ENCODE measurements around the gene GLIPR1L2.

- TF ChIP-seq CTCF (IDR thresholded peaks at IDR 0.05; ENCODE audit: insufficient read depth, low read length, poor library complexity, severe bottlenecking) (no peak), EZH2phosphoT487 (conservative IDR thresholded peaks at IDR 0.05; ENCODE audit: low read length) (no peak)
Observed at GRCh38 chr12:75414671-75415070, 23.8 kb downstream of the GLIPR1L2 start.
